HL-60 (cell line): ENCODE results near the gene SFXN3.

Source experiments
- DNase-seq, 2 experiments: peaks; one replicate each; pipeline ENCODE4 v3.0.0-alpha.2; 2010 to 2020; ENCODE audit warnings: low read depth in 1 of 2, low spot score in 1 of 2
- H3K27ac ChIP-seq: fragments of 250-450 bp; sonication (Bioruptor Pico); replicated peaks from 2 replicates; pipeline ENCODE4 v1.5.1; 2020; ENCODE audit warnings: mild to moderate bottlenecking, moderate library complexity
- H3K27me3 ChIP-seq: fragments of 250-450 bp; sonication (Bioruptor Pico); 2 replicates; pipeline ENCODE4 v1.5.1; 2021; ENCODE audit warnings: mild to moderate bottlenecking, moderate library complexity; ENCODE audit not compliant: insufficient read depth, poor library complexity, severe bottlenecking
- H3K4me3 ChIP-seq: replicated peaks from 2 replicates; pipeline ENCODE4 v1.5.1; 2011; ENCODE audit warnings: mild to moderate bottlenecking, control low read depth, low read length; ENCODE audit not compliant: insufficient read depth
- CTCF ChIP-seq: IDR thresholded peaks from one replicate; pipeline ENCODE4 v1.5.1; 2011; ENCODE audit warnings: low read length, control low read depth, inconsistent platforms; ENCODE audit not compliant: insufficient read depth
- GABPA ChIP-seq: IDR thresholded peaks from 2 replicates; pipeline ENCODE4 v1.6.1; 2012; ENCODE audit warnings: low read depth
- POLR2AphosphoS5 ChIP-seq: IDR thresholded peaks from 2 replicates; pipeline ENCODE4 v1.6.1; 2012; ENCODE audit warnings: low read depth
- REST ChIP-seq: IDR thresholded peaks from 2 replicates; pipeline ENCODE4 v1.6.1; 2012; ENCODE audit warnings: low read depth; ENCODE audit not compliant: insufficient replicate concordance
- SPI1 ChIP-seq: IDR thresholded peaks from 2 replicates; pipeline ENCODE4 v1.6.1; 2012; ENCODE audit warnings: low read depth, mild to moderate bottlenecking, borderline replicate concordance

The SFXN3 gene

GRCh38 chr10:101010329-101010728 is 20.7 kb upstream of the SFXN3 start:
- TF ChIP-seq POLR2AphosphoS5, result no peak
- no peak for TF ChIP-seq REST
- no peak for TF ChIP-seq SPI1
- TF ChIP-seq GABPA, result no peak
- no peak for TF ChIP-seq CTCF
- Histone ChIP-seq H3K4me3 (no peak overlapping the region), H3K27ac (no peak overlapping the region), H3K27me3 (no peaks in the 10 kb centered on the region)
- DNase-seq, result no peak

GRCh38 chr10:101011517-101012423 is 19.3 kb upstream of the SFXN3 start:
- no peak for DNase-seq
- TF ChIP-seq GABPA (no peak), POLR2AphosphoS5 (no peak), SPI1 (no peak), CTCF (no peak), REST (no peak)
- H3K4me3 ChIP-seq, result no peak overlapping the region
- no peak overlapping the region for H3K27ac ChIP-seq
- H3K27me3 ChIP-seq, result no peaks in the 10 kb centered on the region

GRCh38 chr10:101012525-101013364 is 18.3 kb upstream of the SFXN3 start:
- Histone ChIP-seq H3K27me3 (no peaks in the 10 kb centered on the region), H3K27ac (no peak overlapping the region), H3K4me3 (no peak overlapping the region)
- TF ChIP-seq CTCF (peak; percentile 77), REST (no peak)
- DNase-seq, result peak; percentile 71 to 82
